SK-N-SH (cell line): Measurements from ENCODE around the gene CAMK2N2.

ENCODE experiments used
- FOXJ3 ChIP-seq: sonication (generic); formaldehyde crosslinking; IDR thresholded peaks from 2 replicates; pipeline ENCODE4 v1.5.1; 2020; ENCODE audit warnings: mild to moderate bottlenecking, missing genetic modification reagents
- REST ChIP-seq: IDR thresholded peaks from 2 replicates; pipeline ENCODE4 v1.6.1; 2012; ENCODE audit warnings: mild to moderate bottlenecking, low read depth, low read length, moderate library complexity

- no peak for TF ChIP-seq FOXJ3
- no peak for TF ChIP-seq REST
Observed at GRCh38 chr3:184306341-184306972, 45.1 kb upstream of the CAMK2N2 start.
